ENCODE results near the gene NUAK2.

GRCh38 chr1:205324781-205325180 is 3.2 kb upstream of the NUAK2 start:
- TF ChIP-seq TAF1 (IDR thresholded peaks at IDR 0.05; ENCODE audit: borderline replicate concordance, insufficient read depth, low read length) = no peak
- TF ChIP-seq POLR2AphosphoS5 (IDR thresholded peaks at IDR 0.05; ENCODE audit: low read depth, low read length) = no peak
- no peak for TF ChIP-seq REST (IDR thresholded peaks at IDR 0.05; ENCODE audit: insufficient read depth in 1 of 2, low read depth in 2 of 2, low read length in 2 of 2)
- no peak for TF ChIP-seq SIN3A (IDR thresholded peaks at IDR 0.05; ENCODE audit: borderline replicate concordance, insufficient read depth, low read length)
- TF ChIP-seq FOXP2 (optimal IDR thresholded peaks at IDR 0.05; ENCODE audit: borderline replicate concordance, extremely low read depth, extremely low read length, insufficient read depth) = no peak
